Mesothelial cell of epicardium (in vitro differentiated cells): ENCODE data around the gene LRRFIP1. TPM values are rescaled to one million over a fixed set of nuclear protein-coding genes. Genes with fewer than 3 reads are reported as not detected.
A peak's percentile ranks its signal among the peaks of the same experiment; 100 is the strongest.
"Not testable (repeated sequence)": the region's sequence is repeated elsewhere in the genome, so short reads cannot be mapped to it uniquely, and the experiment has no call there.

Experiments used
- DNase-seq, 2 experiments: peaks; one replicate each; pipeline ENCODE4 v3.0.0; 2021; ENCODE audit warnings: low spot score in 2 of 2; ENCODE audit not compliant: unreplicated experiment in 2 of 2
- H3K27ac Mint-ChIP-seq: 2 replicates; pipeline ENCODE4 v1.8.0; 2021; ENCODE audit warnings: mixed read lengths
- H3K27me3 Mint-ChIP-seq: 2 replicates; pipeline ENCODE4 v1.8.0; 2021; ENCODE audit warnings: low read depth, mixed read lengths
- H3K36me3 Mint-ChIP-seq: 2 replicates; pipeline ENCODE4 v1.8.0; 2021; ENCODE audit warnings: mixed read lengths
- H3K4me1 Mint-ChIP-seq: 2 replicates; pipeline ENCODE4 v1.8.0; 2021; ENCODE audit warnings: mixed read lengths
- H3K4me3 Mint-ChIP-seq: 2 replicates; pipeline ENCODE4 v1.8.0; 2021; ENCODE audit warnings: mild to moderate bottlenecking, moderate library complexity, mixed read lengths
- H3K9me3 Mint-ChIP-seq: 2 replicates; pipeline ENCODE4 v1.8.0; 2021; ENCODE audit warnings: mixed read lengths
- CTCF ChIP-seq: fragments of 200-600 bp; sonication (generic); IDR thresholded peaks from one replicate; pipeline ENCODE4 v1.5.0; 2021; ENCODE audit warnings: antibody characterized with exemption; ENCODE audit not compliant: unreplicated experiment
- total RNA-seq: library from RNA; stranded (reverse); gene quantifications from 3 replicates; pipeline ENCODE4 v1.2.1, GENCODE V29; 2021

LRRFIP1 gene
- total RNA-seq, 1 donor from 2014 or later, result 47.5 TPM

DNA sequence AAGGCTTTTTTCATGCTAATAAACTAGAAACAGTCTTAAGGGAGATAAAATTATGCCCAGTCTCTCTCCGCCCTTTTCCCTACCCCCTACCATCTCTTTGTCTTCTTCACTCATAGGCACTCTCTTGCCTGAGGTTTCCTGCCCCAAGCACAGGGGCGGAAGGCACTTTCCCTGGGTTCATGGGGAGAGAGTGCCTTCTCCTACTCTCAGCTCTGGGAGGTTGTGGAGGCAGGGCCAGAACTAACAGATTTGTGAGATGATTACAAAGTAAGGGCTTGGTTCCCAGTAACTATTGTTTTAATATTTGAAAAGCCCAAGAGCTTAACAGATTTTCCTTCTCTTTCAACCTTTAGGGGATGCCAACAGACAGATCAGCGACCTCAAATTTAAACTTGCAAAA, 145.1 kb downstream of the LRRFIP1 start:
- H3K27ac Mint-ChIP-seq, result no peak overlapping the region
- TF ChIP-seq CTCF, result no peak

GRCh38 chr2:237773826-237774225, 146.4 kb downstream of the LRRFIP1 start:
- H3K4me3 Mint-ChIP-seq, result no peak overlapping the region
- H3K36me3 Mint-ChIP-seq, result peaks cover 38% of the 10 kb centered on the region
- no peak overlapping the region for H3K27ac Mint-ChIP-seq
- no peaks in the 10 kb centered on the region for H3K27me3 Mint-ChIP-seq
- TF ChIP-seq CTCF, result no peak
- peaks cover 10% of the 10 kb centered on the region for H3K9me3 Mint-ChIP-seq
- DNase-seq, result no peak
- no peaks in the 10 kb centered on the region for H3K4me1 Mint-ChIP-seq

More for the DNA sequence above, 145.1 kb downstream of the LRRFIP1 start:
- Mint-ChIP-seq H3K36me3 (peaks cover 28% of the 10 kb centered on the region), H3K27me3 (no peaks in the 10 kb centered on the region), H3K4me1 (no peaks in the 10 kb centered on the region), H3K4me3 (no peak overlapping the region), H3K9me3 (peaks cover 5% of the 10 kb centered on the region)
- DNase-seq, result no peak

- no peak for DNase-seq
- Mint-ChIP-seq H3K4me1 (no peaks in the 10 kb centered on the region), H3K4me3 (no peak overlapping the region), H3K9me3 (peaks cover 10% of the 10 kb centered on the region), H3K27ac (no peak overlapping the region), H3K36me3 (peaks cover 46% of the 10 kb centered on the region), H3K27me3 (no peaks in the 10 kb centered on the region)
- peak; percentile 79 for TF ChIP-seq CTCF
Observed at GRCh38 chr2:237774811-237775553, 147.6 kb downstream of the LRRFIP1 start.

GRCh38 chr2:237779521-237779920, 152.1 kb downstream of the LRRFIP1 start:
- no peak overlapping the region for H3K4me3 Mint-ChIP-seq
- no peak overlapping the region for H3K27ac Mint-ChIP-seq
- DNase-seq, result no peak
- H3K36me3 Mint-ChIP-seq, result peaks cover 56% of the 10 kb centered on the region
- no peaks in the 10 kb centered on the region for H3K4me1 Mint-ChIP-seq
- no peak for TF ChIP-seq CTCF
- peaks cover 10% of the 10 kb centered on the region for H3K9me3 Mint-ChIP-seq
- H3K27me3 Mint-ChIP-seq, result no peaks in the 10 kb centered on the region

DNA sequence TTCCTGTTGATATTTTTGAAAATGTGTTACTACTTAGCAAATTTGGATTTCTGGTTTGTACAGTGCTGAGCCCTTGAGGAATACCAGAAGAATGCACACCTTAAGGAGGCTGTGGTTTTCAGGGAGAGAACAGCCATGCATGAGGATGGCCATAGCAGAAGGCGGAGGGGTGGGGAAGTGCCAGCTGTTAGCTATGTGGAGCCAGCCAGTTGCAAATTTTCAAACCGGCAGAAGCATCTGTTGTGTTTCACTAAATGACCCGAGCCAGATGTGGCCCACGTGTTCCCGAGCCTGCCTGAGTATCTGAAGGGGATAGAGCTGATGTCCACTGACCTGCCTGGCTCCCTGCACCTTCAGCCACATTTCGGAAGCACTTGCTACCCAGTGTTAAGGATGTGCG, 154.8 kb downstream of the LRRFIP1 start:
- Mint-ChIP-seq H3K4me3 (no peak overlapping the region), H3K9me3 (peaks cover 29% of the 10 kb centered on the region), H3K27ac (no peak overlapping the region), H3K4me1 (no peaks in the 10 kb centered on the region), H3K27me3 (no peaks in the 10 kb centered on the region), H3K36me3 (peaks cover 54% of the 10 kb centered on the region)
- no peak for DNase-seq
- no peak for TF ChIP-seq CTCF

DNA sequence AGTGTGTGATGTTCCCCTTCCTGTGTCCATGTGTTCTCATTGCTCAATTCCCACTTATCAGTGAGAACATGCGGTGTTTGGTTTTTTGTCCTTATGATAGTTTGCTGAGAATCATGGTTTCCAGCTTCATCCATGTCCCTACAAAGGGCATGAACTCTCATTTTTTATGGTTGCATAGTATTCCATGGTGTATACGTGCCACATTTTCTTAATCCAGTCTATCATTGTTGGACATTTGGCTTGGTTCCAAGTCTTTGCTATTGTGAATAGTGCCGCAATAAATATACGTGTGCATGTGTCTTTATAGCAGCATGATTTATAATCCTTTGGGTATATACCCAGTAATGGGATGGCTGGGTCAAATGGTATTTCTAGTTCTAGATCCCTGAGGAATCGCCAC, 156.3 kb downstream of the LRRFIP1 start:
- DNase-seq, H3K27me3 Mint-ChIP-seq, H3K4me1 Mint-ChIP-seq, H3K27ac Mint-ChIP-seq, H3K4me3 Mint-ChIP-seq: not testable (repeated sequence)
- Mint-ChIP-seq H3K9me3 (peaks cover 29% of the 10 kb centered on the region), H3K36me3 (peaks cover 49% of the 10 kb centered on the region)
